GM20431 (cell line): ENCODE results near the gene HOXB7.

Source experiments
- in situ Hi-C: fragments of 300-500 bp; cut with MseI, MboI; formaldehyde crosslinking; loops from one replicate; pipeline ENCODE4 v1.15.0; 2020; ENCODE audit warnings: low sequenced_read_pairs; ENCODE audit not compliant: unreplicated experiment

The HOXB7 gene

DNA sequence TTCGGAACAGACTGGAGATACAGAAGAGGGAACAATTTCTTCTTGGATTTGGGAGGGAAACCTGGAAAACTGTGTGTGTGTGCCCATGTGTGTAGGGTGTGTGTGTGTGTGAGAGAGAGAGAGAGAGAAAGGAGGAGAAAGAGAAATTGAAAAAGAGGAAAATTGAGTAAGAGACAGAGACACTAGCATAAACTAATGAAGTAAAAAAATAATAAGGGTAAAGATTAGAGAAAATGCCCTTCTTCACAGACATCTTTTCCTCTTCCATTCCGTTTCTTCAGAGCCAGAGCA is 52.0 kb downstream of the HOXB7 start:
- in situ Hi-C loops: no loop called here

GRCh38 chr17:48558057-48558830 is 52.6 kb downstream of the HOXB7 start:
- in situ Hi-C loops: no loop called here
